ENCODE measurements around the gene BICD1. TPM values are rescaled to one million over a fixed set of nuclear protein-coding genes. Genes with fewer than 3 reads are reported as not detected.

BICD1 gene
- total RNA-seq, 1 donor, result 17.9 TPM

DNA sequence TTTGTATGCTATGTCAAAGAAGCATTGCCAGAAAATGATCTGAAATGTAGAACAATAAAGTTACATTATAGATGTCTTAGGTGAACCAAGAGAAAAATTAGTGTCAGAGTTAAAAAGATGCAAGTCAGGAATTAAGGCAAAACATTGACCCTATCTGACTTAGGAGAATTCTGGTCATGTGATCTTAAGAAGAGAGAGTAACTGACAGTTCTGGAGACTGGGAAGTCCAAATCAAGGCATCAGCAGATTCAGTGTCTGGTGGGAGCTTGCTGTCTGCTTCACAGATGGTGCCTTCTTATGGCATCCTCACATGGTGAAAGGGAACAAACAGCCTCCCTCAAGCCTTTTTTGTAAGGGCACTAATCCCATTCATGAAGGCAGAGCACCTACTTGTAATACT, 42.8 kb downstream of the BICD1 start:
- no peak for DNase-seq (ENCODE audit: low read depth)
- TF ChIP-seq, protein P1, sequence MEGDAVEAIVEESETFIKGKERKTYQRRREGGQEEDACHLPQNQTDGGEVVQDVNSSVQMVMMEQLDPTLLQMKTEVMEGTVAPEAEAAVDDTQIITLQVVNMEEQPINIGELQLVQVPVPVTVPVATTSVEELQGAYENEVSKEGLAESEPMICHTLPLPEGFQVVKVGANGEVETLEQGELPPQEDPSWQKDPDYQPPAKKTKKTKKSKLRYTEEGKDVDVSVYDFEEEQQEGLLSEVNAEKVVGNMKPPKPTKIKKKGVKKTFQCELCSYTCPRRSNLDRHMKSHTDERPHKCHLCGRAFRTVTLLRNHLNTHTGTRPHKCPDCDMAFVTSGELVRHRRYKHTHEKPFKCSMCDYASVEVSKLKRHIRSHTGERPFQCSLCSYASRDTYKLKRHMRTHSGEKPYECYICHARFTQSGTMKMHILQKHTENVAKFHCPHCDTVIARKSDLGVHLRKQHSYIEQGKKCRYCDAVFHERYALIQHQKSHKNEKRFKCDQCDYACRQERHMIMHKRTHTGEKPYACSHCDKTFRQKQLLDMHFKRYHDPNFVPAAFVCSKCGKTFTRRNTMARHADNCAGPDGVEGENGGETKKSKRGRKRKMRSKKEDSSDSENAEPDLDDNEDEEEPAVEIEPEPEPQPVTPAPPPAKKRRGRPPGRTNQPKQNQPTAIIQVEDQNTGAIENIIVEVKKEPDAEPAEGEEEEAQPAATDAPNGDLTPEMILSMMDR (IDR thresholded peaks at IDR 0.05; ENCODE audit: insufficient read depth, low read length), result no peak
- H3K4me3 ChIP-seq (ENCODE audit: low read depth, low read length), result no peak overlapping the region

DNA sequence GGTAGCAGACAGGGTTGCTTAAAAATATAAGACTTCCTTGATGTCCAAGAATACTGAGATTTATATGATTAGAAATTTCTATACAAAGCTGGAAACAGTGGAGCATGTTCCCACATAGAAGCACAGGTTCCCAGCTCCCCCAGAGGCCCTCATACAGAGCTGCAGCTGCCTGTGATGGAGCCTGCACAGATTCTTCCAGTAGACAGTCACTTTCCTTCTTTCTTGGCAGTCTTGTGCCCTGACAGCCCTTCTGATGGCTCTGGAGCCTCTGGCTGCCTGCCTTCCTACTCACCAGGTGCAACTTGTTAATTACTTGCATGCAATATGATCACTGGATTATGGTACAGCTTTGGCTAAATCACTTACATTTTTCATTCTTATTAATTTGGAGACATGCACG, 44.4 kb downstream of the BICD1 start:
- TF ChIP-seq, protein P1 (IDR thresholded peaks at IDR 0.05; ENCODE audit: insufficient read depth, low read length), result no peak

DNA sequence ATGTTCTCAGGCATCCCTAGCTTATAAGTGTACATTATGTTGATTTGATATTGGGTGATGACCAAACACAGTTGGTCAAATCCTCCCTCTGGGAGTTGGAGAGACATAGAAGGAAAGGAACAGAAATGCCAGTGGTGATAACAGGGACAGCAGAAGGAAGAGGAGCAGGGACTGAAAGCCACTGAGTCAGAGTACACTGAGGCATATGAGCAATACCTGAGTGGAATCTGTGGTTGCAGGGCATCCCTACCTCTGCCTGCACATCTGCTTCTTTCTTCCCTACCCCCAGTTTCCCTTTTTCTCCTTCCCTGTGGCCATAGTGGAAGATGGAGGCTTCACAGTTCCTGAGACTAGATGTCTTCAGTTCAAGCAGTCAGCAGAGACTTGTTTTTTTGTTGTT, 44.9 kb downstream of the BICD1 start:
- no peak for DNase-seq (ENCODE audit: low read depth)
- TF ChIP-seq, protein P1 (IDR thresholded peaks at IDR 0.05; ENCODE audit: insufficient read depth, low read length), result no peak
- no peak overlapping the region for H3K4me3 ChIP-seq (ENCODE audit: low read depth, low read length)

More for the DNA sequence above, 44.4 kb downstream of the BICD1 start:
- no peak overlapping the region for H3K4me3 ChIP-seq (ENCODE audit: low read depth, low read length)
- DNase-seq (ENCODE audit: low read depth), result no peak

DNA sequence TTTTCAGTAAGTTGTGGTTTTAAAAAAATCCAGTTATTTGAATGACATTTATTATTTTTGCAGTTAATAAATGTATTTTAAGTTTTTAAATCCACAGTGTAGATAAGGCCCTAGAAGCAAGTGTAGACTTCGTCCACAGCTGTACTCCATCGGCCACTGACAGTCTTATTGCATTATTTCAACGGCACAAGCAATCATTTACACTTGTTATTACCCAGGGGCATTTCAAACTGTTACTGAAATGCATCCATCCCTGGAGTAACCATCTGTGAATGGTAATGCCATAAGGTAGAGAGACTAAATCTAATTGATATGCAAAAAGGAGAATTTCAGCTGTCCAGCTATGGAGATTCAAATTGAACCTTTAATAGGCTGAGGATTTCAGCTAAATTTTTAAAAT, 48.4 kb downstream of the BICD1 start:
- TF ChIP-seq, protein P1 (IDR thresholded peaks at IDR 0.05; ENCODE audit: insufficient read depth, low read length), result no peak
- DNase-seq (ENCODE audit: low read depth), result no peak
- no peak overlapping the region for H3K4me3 ChIP-seq (ENCODE audit: low read depth, low read length)

DNA sequence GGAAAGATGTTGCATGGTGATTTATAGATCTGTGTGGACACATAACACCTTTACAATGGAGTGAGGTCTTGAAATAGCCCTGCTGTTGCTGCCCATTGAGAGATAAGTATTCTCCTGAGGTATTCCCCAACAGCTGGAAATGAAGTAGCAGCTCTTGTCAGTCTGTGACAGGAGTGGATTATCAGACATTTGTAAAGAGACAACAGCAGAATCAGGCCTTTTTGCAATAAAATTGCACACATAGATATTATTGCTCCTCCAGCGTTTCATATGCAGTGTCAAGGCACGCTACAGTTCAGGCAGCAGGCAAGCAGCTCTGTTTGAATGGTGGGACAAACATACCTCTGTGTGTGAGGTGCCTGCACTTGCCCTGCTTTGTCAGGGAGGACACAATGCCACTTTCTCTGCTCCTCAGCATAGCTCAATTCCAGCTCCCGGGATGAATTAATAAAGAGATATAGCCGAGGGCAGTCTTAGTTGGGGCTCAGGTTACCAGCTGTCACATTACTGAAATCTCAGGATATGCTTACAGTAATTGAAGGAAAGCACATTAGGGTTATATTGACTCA, 49.4 kb downstream of the BICD1 start:
- TF ChIP-seq, protein P1 (IDR thresholded peaks at IDR 0.05; ENCODE audit: insufficient read depth, low read length), result no peak
- DNase-seq (ENCODE audit: low read depth), result no peak
- no peak overlapping the region for H3K4me3 ChIP-seq (ENCODE audit: low read depth, low read length)

DNA sequence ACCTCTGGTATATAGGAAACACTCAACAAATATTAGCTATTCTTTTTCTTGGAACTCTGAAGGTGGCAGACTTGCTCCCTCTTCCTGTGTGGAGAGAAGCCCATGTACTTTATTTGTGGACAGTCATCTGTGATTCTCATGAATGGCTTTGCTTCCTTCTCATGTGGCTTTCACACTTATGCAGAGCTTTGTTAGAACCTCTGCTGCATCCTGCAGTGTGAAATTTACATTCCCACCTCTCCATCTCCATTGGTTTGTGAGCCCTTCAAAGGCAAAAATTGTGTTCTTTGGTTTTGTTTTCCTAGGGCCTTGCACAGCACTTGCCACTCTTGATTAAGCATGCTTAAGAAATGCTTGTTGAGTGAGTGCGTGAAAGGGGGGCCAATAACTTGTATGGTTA, 51.9 kb downstream of the BICD1 start:
- H3K4me3 ChIP-seq (ENCODE audit: low read depth, low read length), result no peak overlapping the region
- no peak for DNase-seq (ENCODE audit: low read depth)
- TF ChIP-seq, protein P1 (IDR thresholded peaks at IDR 0.05; ENCODE audit: insufficient read depth, low read length), result no peak

DNA sequence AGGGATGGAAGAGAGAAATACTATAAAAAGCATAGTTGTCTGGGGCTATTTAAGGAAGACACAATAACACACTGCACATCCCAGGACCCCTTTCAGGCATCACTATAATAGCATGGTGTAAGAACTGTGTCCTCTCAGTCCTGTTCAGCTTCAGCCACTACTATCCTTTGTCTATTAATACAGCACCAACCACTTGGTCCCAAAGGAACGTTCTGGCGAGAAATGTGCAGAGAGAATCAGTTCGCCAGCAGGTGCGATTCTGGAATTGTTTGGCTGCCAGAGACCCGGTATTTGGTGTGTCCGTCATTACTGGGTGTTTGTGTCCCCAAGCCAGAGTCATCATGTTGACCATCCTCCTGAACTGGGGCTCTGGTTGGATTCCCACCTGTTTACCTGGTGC, 52.7 kb downstream of the BICD1 start:
- TF ChIP-seq, protein P1 (IDR thresholded peaks at IDR 0.05; ENCODE audit: insufficient read depth, low read length), result no peak
- DNase-seq (ENCODE audit: low read depth), result no peak
- H3K4me3 ChIP-seq (ENCODE audit: low read depth, low read length), result no peak overlapping the region

Measured in fibroblast of the aortic adventitia (primary cell).